HUDEP-2 (cell line): ENCODE measurements around the gene RNF25.

Experiments
- DNase-seq, 76 experiments: peaks; one replicate each; lab custom pipeline; 2025; ENCODE audit not compliant: unreplicated experiment in 76 of 76; lab: John Stamatoyannopoulos, UW

The RNF25 gene

GRCh38 chr2:218671654-218672566, at the start of gene RNF25, which contains the start of gene STK36:
Gene RNF25, minus strand, starts transcription at chr2:218672002. Its CDS starts 32 bp downstream, at chr2:218671970.
Gene STK36, plus strand, starts transcription at chr2:218672086. Its CDS starts 744 bp downstream, at chr2:218672830.
- DNase-seq: peak in 74 of 76 experiments; percentile 18 to 86 (median 65)

DNA sequence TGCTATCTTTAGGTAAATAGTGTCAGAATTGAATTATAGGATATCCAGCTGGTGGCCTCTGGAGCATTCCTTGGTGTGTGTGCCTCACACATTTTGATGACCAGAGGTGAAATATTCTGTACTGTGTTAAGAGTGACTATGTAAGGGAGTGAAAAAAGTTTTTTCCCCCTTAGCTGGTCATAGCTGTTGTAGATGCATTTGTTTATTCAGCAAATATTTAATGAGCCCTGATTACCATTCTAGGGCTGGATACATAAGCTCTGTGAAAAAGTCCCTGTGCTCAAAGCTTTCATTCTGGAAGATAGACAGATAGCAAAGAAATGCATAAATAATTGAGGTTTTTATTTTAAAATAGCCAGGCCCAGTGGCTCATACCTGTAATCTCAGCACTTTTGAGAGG, 49.7 kb upstream of the RNF25 start:
- no peak for DNase-seq

- no peak for DNase-seq
Observed at GRCh38 chr2:218720048-218721041, 48.5 kb upstream of the RNF25 start.

- no peak for DNase-seq
Observed at GRCh38 chr2:218719457-218719856, 47.7 kb upstream of the RNF25 start.

GRCh38 chr2:218718058-218718457, 46.3 kb upstream of the RNF25 start:
- no peak for DNase-seq

- DNase-seq: no peak
Observed at GRCh38 chr2:218717262-218717661, 45.5 kb upstream of the RNF25 start.

- no peak for DNase-seq
Observed at GRCh38 chr2:218716070-218716469, 44.3 kb upstream of the RNF25 start.

- DNase-seq: no peak
Observed at GRCh38 chr2:218713922-218714321, 42.1 kb upstream of the RNF25 start.

GRCh38 chr2:218711550-218711929, 39.7 kb upstream of the RNF25 start:
- DNase-seq: no peak

DNA sequence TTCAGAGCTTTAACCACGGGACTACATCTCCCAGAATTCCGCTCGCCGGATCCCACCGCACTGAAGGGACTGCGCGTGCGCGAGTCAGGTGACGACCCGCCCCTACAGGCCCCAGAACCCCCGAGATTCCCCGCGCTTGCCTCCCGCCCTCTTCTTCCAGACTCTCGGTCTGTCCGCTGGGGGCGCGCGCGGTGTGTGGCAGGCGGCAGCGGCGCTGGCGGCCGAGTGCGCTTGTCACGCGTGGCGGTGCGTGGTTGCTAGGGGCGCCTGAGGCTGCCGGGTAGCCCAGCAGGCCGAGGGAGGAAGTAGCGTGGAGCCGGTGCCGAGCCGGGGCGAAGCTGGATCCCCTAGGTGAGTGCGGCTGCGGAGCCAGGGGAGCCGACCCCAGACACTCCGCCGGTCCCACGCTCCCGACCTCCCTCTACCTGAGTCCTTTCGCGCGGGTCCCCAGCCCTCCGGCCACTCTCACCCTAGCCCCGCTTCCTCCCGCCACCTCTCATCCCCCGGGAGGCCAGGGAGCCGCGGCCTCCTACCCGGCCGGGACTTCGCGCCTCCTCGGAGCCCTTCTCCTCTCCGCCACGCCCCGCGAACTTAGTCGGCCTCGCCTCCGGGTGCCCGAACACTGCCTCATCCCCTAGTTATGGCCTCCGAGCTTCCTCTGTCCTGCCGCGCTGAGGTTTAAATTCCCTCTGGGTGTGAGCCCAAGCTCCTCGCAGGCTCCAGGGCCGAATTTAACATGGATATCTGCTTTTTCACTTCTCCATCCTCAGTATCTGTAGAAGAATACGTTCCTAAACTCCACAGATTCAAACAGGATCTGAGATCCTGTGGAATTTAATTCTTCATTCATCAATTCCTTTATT, 39.1 kb upstream of the RNF25 start, which contains the start of gene TTLL4:
TTLL4 (plus strand) TSS at position 149 of the 863 bp plus-strand sequence. CDS start 26,842 bp downstream, outside the sequence.
- DNase-seq: peak; percentile 29 to 98 (median 94)

- DNase-seq: no peak
Observed at GRCh38 chr2:218710334-218710686, 38.5 kb upstream of the RNF25 start.

DNA sequence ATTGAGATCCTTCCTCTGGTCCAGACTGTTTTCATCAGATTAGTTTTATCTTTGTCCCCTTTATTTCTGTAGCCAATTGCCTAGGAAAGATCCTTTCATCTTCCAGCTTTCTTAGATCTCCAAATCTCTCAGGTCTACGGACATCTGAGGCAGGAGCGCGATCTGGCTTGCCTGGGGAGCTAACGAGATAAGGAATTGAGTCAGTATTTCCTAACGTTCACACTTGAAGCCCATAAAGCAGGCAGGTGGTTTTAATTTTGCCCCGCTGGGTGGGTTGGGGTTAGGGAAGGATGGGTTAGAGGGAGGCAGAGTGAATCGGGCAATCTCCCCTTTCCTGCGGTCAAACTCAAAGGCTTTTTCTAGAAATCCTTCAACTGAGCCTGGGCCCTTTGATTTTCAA, 38.1 kb upstream of the RNF25 start:
- no peak for DNase-seq

DNA sequence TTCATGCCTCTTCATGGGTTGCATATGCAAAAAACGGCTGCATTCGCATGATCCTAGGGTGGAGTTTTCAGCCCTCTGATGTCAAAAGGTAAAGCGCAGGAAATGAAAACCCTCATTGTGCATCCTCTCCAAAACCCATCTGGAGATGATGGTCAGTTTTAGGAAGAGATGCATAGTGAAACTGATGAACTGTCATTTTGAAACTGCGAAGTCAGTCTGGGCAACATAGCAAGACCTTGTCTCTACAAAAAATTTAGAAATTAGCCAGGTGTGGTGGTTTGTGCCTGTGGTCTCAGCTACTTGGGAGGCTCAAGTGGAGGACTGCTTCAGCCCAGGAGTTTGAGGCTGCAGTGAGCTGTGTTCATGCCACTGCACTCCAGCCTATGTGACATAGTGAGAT, 36.3 kb upstream of the RNF25 start:
- no peak for DNase-seq

DNA sequence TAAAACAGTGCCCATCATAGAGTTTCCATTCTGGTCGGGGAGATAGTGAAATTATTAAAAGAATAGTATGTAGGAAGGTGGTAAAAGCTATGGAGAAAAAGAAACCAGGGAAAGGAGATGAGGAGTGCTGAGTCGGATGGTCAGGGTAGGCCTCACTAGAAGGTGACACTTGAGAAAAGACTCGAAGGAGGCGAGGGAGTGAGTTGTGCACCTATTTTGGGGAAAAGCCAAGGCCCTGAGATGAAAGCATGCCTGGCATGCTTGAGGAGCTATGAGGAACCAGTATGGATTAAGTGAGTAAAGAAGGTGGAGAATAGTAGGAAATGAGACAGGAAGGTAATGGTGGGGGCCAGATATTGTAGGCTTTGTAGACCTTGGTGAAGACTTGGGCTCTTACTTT, 31.5 kb upstream of the RNF25 start:
- no peak for DNase-seq

DNA sequence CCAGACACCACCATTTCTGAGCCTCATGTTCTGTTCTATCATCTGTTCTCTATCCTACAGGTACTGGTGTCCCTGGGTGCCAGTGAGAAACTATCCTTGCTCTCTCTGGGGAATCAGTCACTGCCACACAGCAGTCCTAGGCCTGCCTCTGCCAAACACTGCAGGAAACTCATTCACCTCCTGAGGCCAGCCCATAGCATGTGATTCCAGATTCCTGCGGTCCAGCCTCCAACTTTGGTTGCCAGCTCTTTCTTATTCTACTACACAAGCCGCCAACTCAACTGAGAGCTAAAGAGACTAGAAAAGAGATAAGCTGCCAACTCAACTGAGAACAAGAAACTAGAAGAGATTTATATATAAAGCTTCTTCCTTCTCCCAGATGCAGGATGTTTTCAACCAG, 30.0 kb upstream of the RNF25 start:
- no peak for DNase-seq

DNA sequence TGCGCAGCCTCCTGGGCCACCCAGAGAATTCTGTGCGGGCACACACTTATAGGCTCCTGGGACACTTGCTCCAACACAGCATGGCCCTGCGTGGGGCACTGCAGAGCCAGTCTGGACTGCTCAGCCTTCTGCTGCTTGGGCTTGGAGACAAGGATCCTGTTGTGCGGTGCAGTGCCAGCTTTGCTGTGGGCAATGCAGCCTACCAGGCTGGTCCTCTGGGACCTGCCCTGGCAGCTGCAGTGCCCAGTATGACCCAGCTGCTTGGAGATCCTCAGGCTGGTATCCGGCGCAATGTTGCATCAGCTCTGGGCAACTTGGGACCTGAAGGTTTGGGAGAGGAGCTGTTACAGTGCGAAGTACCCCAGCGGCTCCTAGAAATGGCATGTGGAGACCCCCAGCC, 27.1 kb upstream of the RNF25 start:
- no peak for DNase-seq

- no peak for DNase-seq
Observed at GRCh38 chr2:218694405-218695145, 22.8 kb upstream of the RNF25 start.

- no peak for DNase-seq
Observed at GRCh38 chr2:218691234-218691633, 19.4 kb upstream of the RNF25 start.

DNA sequence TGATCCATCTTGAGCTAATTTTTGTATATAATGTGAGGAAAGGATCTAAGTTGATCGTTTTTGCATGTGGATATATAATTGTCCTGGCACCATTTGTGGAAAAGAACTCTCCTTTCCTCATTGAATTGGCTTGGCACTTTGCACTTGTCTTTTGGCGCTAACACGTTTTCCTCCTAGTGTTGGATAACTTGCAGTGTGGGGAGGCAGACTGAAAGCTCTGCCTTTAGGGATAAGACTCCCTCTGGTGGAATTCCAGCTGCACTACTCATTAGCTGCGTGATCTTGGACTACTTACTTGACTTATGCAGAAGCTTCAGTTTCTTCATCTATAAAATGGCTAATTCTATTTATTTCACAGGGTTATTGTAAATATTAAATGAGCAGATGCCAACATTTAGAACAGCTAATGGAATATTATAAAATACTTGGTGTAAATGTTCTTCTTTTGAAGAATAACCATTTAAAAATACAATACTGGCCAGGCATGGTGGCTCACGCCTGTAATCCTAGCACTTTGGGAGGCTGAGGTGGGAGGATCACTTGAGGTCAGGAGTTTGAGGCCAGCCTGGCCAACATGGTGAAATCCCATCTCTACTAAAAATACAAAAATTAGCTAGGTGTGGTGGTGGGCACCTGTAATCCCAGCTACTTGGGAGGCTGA, 15.7 kb upstream of the RNF25 start:
- peak in 69 of 76 experiments; percentile 1 to 75 (median 39) for DNase-seq
